CD4-positive, alpha-beta T cell (primary cell): ENCODE data around the gene EPM2A. TPM values are rescaled to one million over a fixed set of nuclear protein-coding genes. Genes with fewer than 3 reads are reported as not detected.

Source experiments
- ATAC-seq: fragments of 200-7000 bp; cut with Tn5 transposase; one replicate; pipeline ENCODE4 v1.10.0; 2022; ENCODE audit warnings: mild to moderate bottlenecking; ENCODE audit not compliant: poor library complexity
- CTCF ChIA-PET: fragments of 350-600 bp; sonication (Branson Sonifier 250); formaldehyde crosslinking; loops from one replicate; lab custom pipeline; 2021; ENCODE audit warnings: antibody characterized with exemption, inconsistent platforms; lab: Charles Lee
- POLR2A ChIA-PET: fragments of 350-600 bp; sonication (Branson Sonifier 250); formaldehyde crosslinking; loops from one replicate; lab custom pipeline; 2021; ENCODE audit warnings: antibody characterized with exemption, inconsistent platforms; lab: Charles Lee
- DNase-seq, 14 experiments: peaks; one replicate each; pipeline ENCODE4 v3.0.0-alpha.2; 2013 to 2020; ENCODE audit warnings: mixed read lengths in 2 of 14
- H3K27ac ChIP-seq, 2 donors: one replicate each; pipeline versions ENCODE4 v1.5.1 to v1.7.0; 2013; ENCODE audit warnings: low read length in 2 of 2, low read depth in 1 of 2, mild to moderate bottlenecking in 1 of 2
- H3K27me3 ChIP-seq, 2 experiments: 1 replicate in 1 of 2; 2 replicates in 1 of 2; pipeline versions ENCODE4 v1.6.1 to v1.7.0; 2013; ENCODE audit warnings: low read length in 2 of 2, control low read depth in 1 of 2, mild to moderate bottlenecking in 1 of 2, moderate library complexity in 1 of 2; ENCODE audit not compliant: insufficient read depth in 2 of 2, control insufficient read depth in 1 of 2
- H3K36me3 ChIP-seq: one replicate; pipeline ENCODE4 v1.6.1; 2013; ENCODE audit warnings: low read length, control low read depth; ENCODE audit not compliant: insufficient read depth
- H3K4me1 ChIP-seq: one replicate; pipeline ENCODE4 v1.6.1; 2013; ENCODE audit warnings: low read length, control low read depth; ENCODE audit not compliant: insufficient read depth
- H3K4me3 ChIP-seq: one replicate; pipeline ENCODE4 v1.5.1; 2013; ENCODE audit warnings: mild to moderate bottlenecking, low read length, moderate library complexity
- H3K9me3 ChIP-seq, 2 experiments: 1 replicate in 1 of 2; 2 replicates in 1 of 2; pipeline versions ENCODE4 v1.6.1 to v1.7.0; 2013; ENCODE audit warnings: low read length in 2 of 2, mild to moderate bottlenecking in 2 of 2, control low read depth in 1 of 2, moderate library complexity in 1 of 2; ENCODE audit not compliant: control insufficient read depth in 1 of 2, insufficient read depth in 1 of 2
- H3K27ac Mint-ChIP-seq: one replicate; pipeline ENCODE4 v1.8.0; 2020; ENCODE audit warnings: mixed read lengths
- H3K27me3 Mint-ChIP-seq: one replicate; pipeline ENCODE4 v1.8.0; 2021; ENCODE audit warnings: mixed read lengths
- H3K36me3 Mint-ChIP-seq: one replicate; pipeline ENCODE4 v1.8.0; 2021; ENCODE audit warnings: low read depth, mixed read lengths
- H3K4me1 Mint-ChIP-seq: one replicate; pipeline ENCODE4 v1.8.0; 2021; ENCODE audit warnings: low read depth, mixed read lengths
- H3K4me3 Mint-ChIP-seq: one replicate; pipeline ENCODE4 v1.8.0; 2020; ENCODE audit warnings: mild to moderate bottlenecking, mixed read lengths
- H3K9me3 Mint-ChIP-seq: one replicate; pipeline ENCODE4 v1.8.0; 2020; ENCODE audit warnings: mixed read lengths
- CTCF ChIP-seq: fragments of 200-600 bp; IDR thresholded peaks from one replicate; pipeline ENCODE4 v1.8.0; 2022; ENCODE audit warnings: antibody characterized with exemption, mild to moderate bottlenecking
- intact Hi-C, 2 experiments: fragments of 100-400 bp; cut with DNase I in 1 of 2; cut with micrococcal nuclease in 1 of 2; formaldehyde crosslinking; loops; one replicate each; pipeline versions ENCODE4 v1.15.1 to v1.9.0; 2023 to 2025; cut with DNase I, micrococcal nuclease
- total RNA-seq, 174 experiments: library from RNA in 2 of 174; stranded (reverse) in 2 of 174; gene quantifications; one replicate each; pipeline ENCODE4 v1.2.3 and lab custom pipeline; 2021 to 2026

The EPM2A gene
- total RNA-seq, 2 experiments from 2014 or later = 5.0 to 5.7 TPM

- H3K27me3 ChIP-seq = no peaks in the 10 kb centered on the region
- no peak overlapping the region for H3K4me3 ChIP-seq
- no peak overlapping the region for H3K27ac Mint-ChIP-seq
- ChIA-PET POLR2A (no interaction called here), CTCF (no interaction called here)
- no peaks in the 10 kb centered on the region for H3K27me3 Mint-ChIP-seq
- H3K4me1 Mint-ChIP-seq = no peaks in the 10 kb centered on the region
- no peak overlapping the region for H3K27ac ChIP-seq
- no peak overlapping the region for H3K4me3 Mint-ChIP-seq
- H3K36me3 ChIP-seq = peaks cover under 1% of the 10 kb centered on the region
- intact Hi-C loops = no loop called here
- no peaks in the 10 kb centered on the region for H3K9me3 Mint-ChIP-seq
- H3K36me3 Mint-ChIP-seq = peaks cover 25% of the 10 kb centered on the region
- no peaks in the 10 kb centered on the region for H3K9me3 ChIP-seq
- no peak for DNase-seq
- no peak for TF ChIP-seq CTCF
- H3K4me1 ChIP-seq = no peaks in the 10 kb centered on the region
- ATAC-seq = no peak
These were observed 46.8 kb downstream of the EPM2A start for GRCh38 chr6:145688493-145688905.

DNA sequence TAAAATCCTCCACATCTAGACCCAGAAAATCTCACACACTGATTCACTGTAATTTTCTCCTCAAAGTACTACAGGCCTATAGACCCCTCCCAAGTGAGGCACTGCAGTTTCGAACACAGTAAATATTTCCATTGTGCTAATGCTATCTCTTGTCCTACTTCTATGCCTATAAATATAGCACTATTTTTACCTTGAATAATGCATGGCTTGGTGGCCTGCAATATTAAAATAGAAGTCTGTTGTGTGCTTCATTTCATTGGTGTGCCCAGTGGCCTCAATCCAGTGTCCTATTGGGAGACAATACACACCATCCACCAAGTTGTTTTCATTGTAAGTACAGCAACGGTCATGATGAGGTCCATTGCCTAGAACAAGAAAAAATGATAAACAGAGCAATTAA is 49.4 kb downstream of the EPM2A start:
- H3K36me3 ChIP-seq = peaks cover 11% of the 10 kb centered on the region
- H3K9me3 ChIP-seq = no peaks in the 10 kb centered on the region
- no peak for DNase-seq
- no peaks in the 10 kb centered on the region for H3K4me1 Mint-ChIP-seq
- H3K27ac Mint-ChIP-seq = no peak overlapping the region
- no peaks in the 10 kb centered on the region for H3K4me1 ChIP-seq
- no peak overlapping the region for H3K4me3 ChIP-seq
- CTCF ChIA-PET = no interaction called here
- H3K4me3 Mint-ChIP-seq = no peak overlapping the region
- no peak for ATAC-seq
- H3K27me3 Mint-ChIP-seq = no peaks in the 10 kb centered on the region
- no peak overlapping the region for H3K27ac ChIP-seq
- no peak for TF ChIP-seq CTCF
- H3K36me3 Mint-ChIP-seq = peaks cover 43% of the 10 kb centered on the region
- H3K27me3 ChIP-seq = no peaks in the 10 kb centered on the region
- POLR2A ChIA-PET = no interaction called here
- intact Hi-C loops = no loop called here
- H3K9me3 Mint-ChIP-seq = peaks cover 3% of the 10 kb centered on the region

DNA sequence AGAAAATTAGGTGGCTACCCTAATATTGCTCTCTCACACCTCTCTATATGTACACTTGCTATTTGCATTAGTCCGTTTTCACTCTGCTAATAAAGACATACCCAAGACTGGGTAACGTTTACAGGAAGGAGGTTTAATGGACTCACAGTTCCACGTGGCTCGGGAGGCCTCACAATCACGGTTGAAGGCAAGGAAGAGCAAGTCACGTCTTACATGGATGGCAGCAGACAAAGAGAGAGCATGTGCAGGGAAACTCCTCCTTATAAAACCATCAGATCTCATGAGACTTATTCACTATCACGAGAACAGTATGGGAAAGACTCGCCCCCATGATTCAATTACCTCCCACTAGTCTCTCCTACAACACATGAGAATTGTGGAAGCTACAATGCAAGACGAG is 53.4 kb downstream of the EPM2A start:
- Mint-ChIP-seq H3K4me3 (no peak overlapping the region), H3K4me1 (no peaks in the 10 kb centered on the region), H3K27ac (no peak overlapping the region), H3K9me3 (peaks cover 3% of the 10 kb centered on the region), H3K36me3 (peaks cover 72% of the 10 kb centered on the region), H3K27me3 (no peaks in the 10 kb centered on the region)
- intact Hi-C loops = no loop called here
- H3K4me1 ChIP-seq = no peaks in the 10 kb centered on the region
- H3K27me3 ChIP-seq = no peaks in the 10 kb centered on the region
- peaks cover 11% of the 10 kb centered on the region for H3K36me3 ChIP-seq
- no peak overlapping the region for H3K27ac ChIP-seq
- CTCF ChIA-PET = no interaction called here
- DNase-seq (no peak), ATAC-seq (no peak)
- H3K9me3 ChIP-seq = no peaks in the 10 kb centered on the region
- no peak overlapping the region for H3K4me3 ChIP-seq
- TF ChIP-seq CTCF = no peak
- POLR2A ChIA-PET = no interaction called here
